OCI-LY1 (cell line): ENCODE data around the gene NUTM1.

Experiments
- EZH2 ChIP-seq: fragments of 200-600 bp; sonication (generic), shearing (Covaris generic); IDR thresholded peaks from 2 replicates; pipeline ENCODE4 v1.8.0; 2017; ENCODE audit warnings: borderline replicate concordance, mixed run types, mild to moderate bottlenecking, antibody characterized with exemption, low read length, moderate library complexity, mixed read lengths
- TF ChIP-seq, protein P1 (sequence below): fragments of 200-600 bp; sonication (generic), shearing (Covaris generic); IDR thresholded peaks from 2 replicates; pipeline ENCODE4 v1.5.1; 2017; ENCODE audit warnings: mild to moderate bottlenecking, antibody characterized with exemption, low read length, moderate library complexity, mixed read lengths

DNA sequence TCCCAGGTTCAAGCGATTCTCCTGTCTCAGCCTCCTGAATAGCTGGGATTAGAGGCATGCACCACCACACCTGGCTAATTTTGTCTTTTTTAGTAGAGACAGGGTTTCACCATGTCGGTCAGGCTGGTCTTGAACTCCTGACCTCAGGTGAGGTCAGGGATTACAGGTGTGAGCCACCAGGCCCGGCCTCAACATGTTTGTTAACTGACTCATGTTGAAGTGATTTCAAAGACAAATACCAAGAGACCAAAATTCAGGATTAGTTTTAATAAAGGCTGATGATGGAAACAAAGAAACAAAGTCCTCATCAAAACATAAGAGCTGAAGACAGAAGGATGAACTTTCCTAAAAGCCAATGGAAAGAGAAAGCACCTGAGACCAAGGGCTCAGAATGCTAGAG lies 42.1 kb upstream of the NUTM1 start:
- TF ChIP-seq, protein P1, sequence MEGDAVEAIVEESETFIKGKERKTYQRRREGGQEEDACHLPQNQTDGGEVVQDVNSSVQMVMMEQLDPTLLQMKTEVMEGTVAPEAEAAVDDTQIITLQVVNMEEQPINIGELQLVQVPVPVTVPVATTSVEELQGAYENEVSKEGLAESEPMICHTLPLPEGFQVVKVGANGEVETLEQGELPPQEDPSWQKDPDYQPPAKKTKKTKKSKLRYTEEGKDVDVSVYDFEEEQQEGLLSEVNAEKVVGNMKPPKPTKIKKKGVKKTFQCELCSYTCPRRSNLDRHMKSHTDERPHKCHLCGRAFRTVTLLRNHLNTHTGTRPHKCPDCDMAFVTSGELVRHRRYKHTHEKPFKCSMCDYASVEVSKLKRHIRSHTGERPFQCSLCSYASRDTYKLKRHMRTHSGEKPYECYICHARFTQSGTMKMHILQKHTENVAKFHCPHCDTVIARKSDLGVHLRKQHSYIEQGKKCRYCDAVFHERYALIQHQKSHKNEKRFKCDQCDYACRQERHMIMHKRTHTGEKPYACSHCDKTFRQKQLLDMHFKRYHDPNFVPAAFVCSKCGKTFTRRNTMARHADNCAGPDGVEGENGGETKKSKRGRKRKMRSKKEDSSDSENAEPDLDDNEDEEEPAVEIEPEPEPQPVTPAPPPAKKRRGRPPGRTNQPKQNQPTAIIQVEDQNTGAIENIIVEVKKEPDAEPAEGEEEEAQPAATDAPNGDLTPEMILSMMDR, result no peak
- no peak for TF ChIP-seq EZH2
